KMS-11 (cell line): ENCODE data around the gene TP53TG5.

ENCODE experiments used
- H2AFZ ChIP-seq: fragments of 200-600 bp; sonication (generic); 2 replicates; pipeline ENCODE4 v1.6.1; 2016; ENCODE audit warnings: antibody characterized with exemption, mixed run types, low read depth
- H3K27ac ChIP-seq: fragments of 200-600 bp; sonication (generic); 2 replicates; pipeline ENCODE4 v1.6.1; 2016; ENCODE audit warnings: mild to moderate bottlenecking, mixed run types
- H3K27me3 ChIP-seq: fragments of 200-600 bp; sonication (generic); 2 replicates; pipeline ENCODE4 v1.6.1; 2017; ENCODE audit warnings: mild to moderate bottlenecking, low read depth, mixed run types, moderate library complexity; ENCODE audit not compliant: insufficient read depth
- H3K36me3 ChIP-seq: fragments of 200-600 bp; sonication (generic); 2 replicates; pipeline ENCODE4 v1.6.1; 2017; ENCODE audit warnings: mild to moderate bottlenecking, mixed run types; ENCODE audit not compliant: insufficient read depth
- H3K4me1 ChIP-seq: fragments of 200-600 bp; sonication (generic); 2 replicates; pipeline ENCODE4 v1.6.1; 2016; ENCODE audit warnings: mild to moderate bottlenecking, low read depth, mixed run types; ENCODE audit not compliant: poor library complexity, severe bottlenecking
- H3K4me2 ChIP-seq: fragments of 200-600 bp; sonication (generic); 2 replicates; pipeline ENCODE4 v1.7.0; 2016; ENCODE audit warnings: mild to moderate bottlenecking, mixed run types
- H3K4me3 ChIP-seq: fragments of 200-600 bp; sonication (generic); IDR thresholded peaks from 2 replicates; pipeline ENCODE4 v1.6.1; 2017; ENCODE audit warnings: low read depth, low read length, mixed read lengths; ENCODE audit not compliant: insufficient read depth
- H3K79me2 ChIP-seq: fragments of 200-600 bp; sonication (generic); 2 replicates; pipeline ENCODE4 v1.6.1; 2016; ENCODE audit warnings: low read depth, mixed run types; ENCODE audit not compliant: insufficient read depth
- H3K9ac ChIP-seq: fragments of 200-600 bp; sonication (generic); 2 replicates; pipeline ENCODE4 v1.6.1; 2016; ENCODE audit warnings: mild to moderate bottlenecking, mixed run types
- H4K20me1 ChIP-seq: fragments of 200-600 bp; sonication (generic); 2 replicates; pipeline ENCODE4 v1.6.1; 2016; ENCODE audit warnings: mild to moderate bottlenecking, mixed run types; ENCODE audit not compliant: insufficient read depth
- CTCF ChIP-seq: fragments of 200-600 bp; sonication (generic); conservative IDR thresholded peaks from 2 replicates; pipeline ENCODE4 v1.6.1; 2017; ENCODE audit warnings: low read depth, mild to moderate bottlenecking, antibody characterized with exemption, low read length, moderate library complexity, mixed read lengths

Gene TP53TG5

DNA sequence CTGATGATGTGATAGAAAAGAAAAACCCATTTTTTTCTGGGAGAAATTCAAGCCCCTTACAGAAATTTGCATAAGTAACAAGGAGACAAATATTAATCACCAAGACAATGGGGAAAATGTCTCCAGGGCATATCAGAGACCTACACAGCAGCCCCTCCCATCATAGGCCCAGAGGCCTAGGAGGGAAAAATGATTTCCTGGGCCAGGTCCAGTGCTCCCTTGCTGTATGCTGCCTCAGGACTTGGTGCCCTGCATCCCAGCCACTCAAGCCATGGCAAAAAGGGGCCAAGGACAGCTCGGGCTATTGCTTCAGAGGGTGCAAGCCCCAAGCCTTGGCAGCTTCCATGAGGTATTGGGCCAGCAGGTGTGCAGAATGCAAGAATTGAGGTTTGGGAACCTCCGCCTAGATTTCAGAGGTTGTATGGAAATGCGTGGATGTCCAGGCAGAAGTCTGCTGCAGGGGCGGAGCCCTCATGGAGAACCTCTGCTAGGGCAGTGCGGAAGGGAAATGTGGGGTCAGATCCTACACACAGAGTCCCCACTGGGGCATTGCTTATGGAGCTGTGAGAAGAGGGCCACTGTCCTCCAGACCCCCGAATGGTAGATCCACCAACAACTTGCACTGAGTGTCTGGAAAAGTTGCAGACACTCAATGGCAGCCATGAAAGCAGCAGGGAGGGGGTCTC, 22.4 kb upstream of the TP53TG5 start:
- H3K4me2 ChIP-seq, result no peak overlapping the region
- no peaks in the 10 kb centered on the region for H3K79me2 ChIP-seq
- H3K27ac ChIP-seq, result no peak overlapping the region
- H3K9ac ChIP-seq, result no peak overlapping the region
- H3K4me3 ChIP-seq, result no peak overlapping the region
- no peaks in the 10 kb centered on the region; the same call in 1 of the 2 replicates for H3K27me3 ChIP-seq
- H2AFZ ChIP-seq, result no peak overlapping the region
- H3K4me1 ChIP-seq, result no peaks in the 10 kb centered on the region
- no peaks in the 10 kb centered on the region for H3K36me3 ChIP-seq
- no peak for TF ChIP-seq CTCF
- no peaks in the 10 kb centered on the region for H4K20me1 ChIP-seq

- H3K27ac ChIP-seq, result no peak overlapping the region
- H3K9ac ChIP-seq, result no peak overlapping the region
- no peaks in the 10 kb centered on the region for H3K27me3 ChIP-seq
- no peaks in the 10 kb centered on the region for H3K4me1 ChIP-seq
- H3K36me3 ChIP-seq, result no peaks in the 10 kb centered on the region
- no peak overlapping the region for H2AFZ ChIP-seq
- no peak for TF ChIP-seq CTCF
- H3K4me3 ChIP-seq, result no peak overlapping the region
- H3K79me2 ChIP-seq, result no peaks in the 10 kb centered on the region
- no peaks in the 10 kb centered on the region for H4K20me1 ChIP-seq
- H3K4me2 ChIP-seq, result no peak overlapping the region
Observed at GRCh38 chr20:45399018-45399417, 20.9 kb upstream of the TP53TG5 start.

DNA sequence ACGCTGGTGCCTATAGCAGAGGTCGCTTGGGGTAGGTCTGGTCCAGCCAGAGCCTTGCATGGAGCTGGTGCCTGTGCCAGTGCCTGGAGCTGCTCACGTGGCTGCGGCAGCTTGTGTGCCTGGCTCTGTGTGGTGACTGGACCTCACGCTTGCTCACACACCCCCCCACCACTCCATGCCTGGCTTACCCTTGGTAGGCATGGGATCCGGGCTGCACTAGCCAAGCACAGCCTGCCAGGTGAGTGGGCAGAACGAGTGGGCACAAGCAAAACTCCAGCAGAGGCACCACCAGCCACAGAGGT, 16.9 kb upstream of the TP53TG5 start:
- no peak overlapping the region for H3K4me2 ChIP-seq
- H3K36me3 ChIP-seq, result no peaks in the 10 kb centered on the region
- H2AFZ ChIP-seq, result no peak overlapping the region
- no peak overlapping the region for H3K27ac ChIP-seq
- H3K9ac ChIP-seq, result no peak overlapping the region
- H3K27me3 ChIP-seq, result no peaks in the 10 kb centered on the region
- H3K4me3 ChIP-seq, result no peak overlapping the region
- no peaks in the 10 kb centered on the region for H4K20me1 ChIP-seq
- H3K79me2 ChIP-seq, result no peaks in the 10 kb centered on the region
- peaks cover 14% of the 10 kb centered on the region for H3K4me1 ChIP-seq
- no peak for TF ChIP-seq CTCF

DNA sequence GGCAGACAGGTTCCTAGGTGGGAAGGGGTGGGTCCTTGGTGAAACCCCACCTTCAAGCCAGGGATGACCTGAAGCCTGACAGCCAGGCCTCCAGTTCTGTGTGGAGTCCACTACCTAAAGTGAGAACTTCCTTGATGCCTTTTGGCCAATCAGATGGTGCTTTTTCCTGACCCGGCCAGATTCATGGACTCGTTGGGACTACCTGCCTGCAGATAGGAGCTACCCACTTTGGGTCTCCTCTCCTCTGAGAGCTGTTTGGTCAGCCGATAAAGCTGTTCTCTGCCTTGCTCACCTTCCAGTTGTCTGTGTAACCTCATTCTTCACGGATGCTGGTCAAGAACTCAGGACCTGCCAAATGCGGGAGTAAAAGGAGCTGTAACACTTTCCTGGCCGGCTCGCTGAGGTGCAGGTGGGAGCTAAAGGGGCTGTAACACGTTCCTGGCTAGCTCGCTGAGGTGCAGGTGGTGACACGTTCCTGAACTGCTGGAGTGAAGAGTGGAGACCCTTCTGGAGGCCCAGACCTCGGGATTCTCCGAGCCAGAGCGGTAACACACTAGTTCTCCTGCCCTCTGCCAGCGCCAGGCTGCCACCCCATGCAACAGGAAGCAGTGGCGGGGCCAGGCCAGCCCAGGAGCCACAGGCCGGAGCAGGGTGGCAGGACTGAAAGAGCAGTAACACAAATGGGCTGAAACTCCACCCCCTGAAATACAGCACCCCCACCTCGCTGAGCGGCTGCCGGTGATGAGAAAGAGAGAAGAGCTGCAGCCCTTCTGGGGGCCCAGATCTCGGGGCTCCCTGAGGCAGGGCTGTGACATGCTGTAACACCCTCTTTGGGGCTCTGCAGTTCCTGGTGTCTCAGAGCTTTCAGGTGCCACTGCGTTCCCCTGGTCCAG, 16.3 kb upstream of the TP53TG5 start:
- Histone ChIP-seq H3K79me2 (no peaks in the 10 kb centered on the region), H3K4me2 (no peak overlapping the region), H3K27me3 (no peaks in the 10 kb centered on the region), H3K36me3 (no peaks in the 10 kb centered on the region), H3K9ac (no peak overlapping the region), H3K4me3 (no peak overlapping the region), H3K27ac (no peak overlapping the region), H4K20me1 (no peaks in the 10 kb centered on the region), H3K4me1 (peaks cover 15% of the 10 kb centered on the region), H2AFZ (no peak overlapping the region)
- TF ChIP-seq CTCF, result no peak
